Transverse colon (tissue), 3 donors: Measurements from ENCODE around the gene FBXL5.

Experiments
- EP300 ChIP-seq: sonication (generic); formaldehyde crosslinking; IDR thresholded peaks from one replicate; pipeline ENCODE4 v1.6.1; 2017; ENCODE audit warnings: antibody characterized with exemption, low read depth
- POLR2A ChIP-seq: fragments of 450-650 bp; IDR thresholded peaks from one replicate; pipeline ENCODE4 v1.6.1; 2016; ENCODE audit warnings: antibody characterized with exemption, mild to moderate bottlenecking, moderate library complexity
- TF ChIP-seq, protein P1 (sequence below), 5 experiments: fragments of 200-600 bp in 3 of 5; fragments of 450-650 bp in 2 of 5; sonication (generic) in 3 of 5; IDR thresholded peaks; 1 replicate in 2 of 5; 2 replicates in 3 of 5; pipeline ENCODE4 v1.5.1; 2016 to 2017; ENCODE audit warnings: antibody characterized with exemption in 5 of 5, inconsistent platforms in 3 of 5, mild to moderate bottlenecking in 2 of 5, moderate library complexity in 1 of 5

DNA sequence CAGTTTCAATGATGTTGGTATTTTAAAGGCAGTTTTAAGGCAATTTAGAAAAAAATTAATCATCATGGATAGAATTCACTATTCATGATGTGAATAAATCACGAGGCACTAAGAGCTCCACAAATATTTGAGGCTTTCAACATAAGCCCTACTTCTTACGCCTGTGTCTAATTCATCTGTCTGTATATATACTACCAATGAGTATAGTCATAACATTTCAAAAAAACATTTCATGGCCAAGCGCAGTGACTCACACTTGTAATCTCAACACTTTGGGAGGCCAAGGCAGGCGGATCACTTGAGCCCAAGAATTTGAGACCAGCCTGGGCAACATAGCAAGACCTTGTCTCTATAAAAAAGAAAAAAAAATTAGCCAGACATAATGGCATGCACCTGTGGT is 56.5 kb downstream of the FBXL5 start:
- TF ChIP-seq, protein P1, sequence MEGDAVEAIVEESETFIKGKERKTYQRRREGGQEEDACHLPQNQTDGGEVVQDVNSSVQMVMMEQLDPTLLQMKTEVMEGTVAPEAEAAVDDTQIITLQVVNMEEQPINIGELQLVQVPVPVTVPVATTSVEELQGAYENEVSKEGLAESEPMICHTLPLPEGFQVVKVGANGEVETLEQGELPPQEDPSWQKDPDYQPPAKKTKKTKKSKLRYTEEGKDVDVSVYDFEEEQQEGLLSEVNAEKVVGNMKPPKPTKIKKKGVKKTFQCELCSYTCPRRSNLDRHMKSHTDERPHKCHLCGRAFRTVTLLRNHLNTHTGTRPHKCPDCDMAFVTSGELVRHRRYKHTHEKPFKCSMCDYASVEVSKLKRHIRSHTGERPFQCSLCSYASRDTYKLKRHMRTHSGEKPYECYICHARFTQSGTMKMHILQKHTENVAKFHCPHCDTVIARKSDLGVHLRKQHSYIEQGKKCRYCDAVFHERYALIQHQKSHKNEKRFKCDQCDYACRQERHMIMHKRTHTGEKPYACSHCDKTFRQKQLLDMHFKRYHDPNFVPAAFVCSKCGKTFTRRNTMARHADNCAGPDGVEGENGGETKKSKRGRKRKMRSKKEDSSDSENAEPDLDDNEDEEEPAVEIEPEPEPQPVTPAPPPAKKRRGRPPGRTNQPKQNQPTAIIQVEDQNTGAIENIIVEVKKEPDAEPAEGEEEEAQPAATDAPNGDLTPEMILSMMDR (IDR thresholded peaks at IDR 0.05): no peak
- no peak for TF ChIP-seq EP300
- TF ChIP-seq POLR2A: no peak
